NCI-H1436 (cell line): ENCODE data around the gene INS.

Source experiments
- DNase-seq: peaks from one replicate; lab custom pipeline; 2025; lab: John Stamatoyannopoulos, UW

The INS gene

DNA sequence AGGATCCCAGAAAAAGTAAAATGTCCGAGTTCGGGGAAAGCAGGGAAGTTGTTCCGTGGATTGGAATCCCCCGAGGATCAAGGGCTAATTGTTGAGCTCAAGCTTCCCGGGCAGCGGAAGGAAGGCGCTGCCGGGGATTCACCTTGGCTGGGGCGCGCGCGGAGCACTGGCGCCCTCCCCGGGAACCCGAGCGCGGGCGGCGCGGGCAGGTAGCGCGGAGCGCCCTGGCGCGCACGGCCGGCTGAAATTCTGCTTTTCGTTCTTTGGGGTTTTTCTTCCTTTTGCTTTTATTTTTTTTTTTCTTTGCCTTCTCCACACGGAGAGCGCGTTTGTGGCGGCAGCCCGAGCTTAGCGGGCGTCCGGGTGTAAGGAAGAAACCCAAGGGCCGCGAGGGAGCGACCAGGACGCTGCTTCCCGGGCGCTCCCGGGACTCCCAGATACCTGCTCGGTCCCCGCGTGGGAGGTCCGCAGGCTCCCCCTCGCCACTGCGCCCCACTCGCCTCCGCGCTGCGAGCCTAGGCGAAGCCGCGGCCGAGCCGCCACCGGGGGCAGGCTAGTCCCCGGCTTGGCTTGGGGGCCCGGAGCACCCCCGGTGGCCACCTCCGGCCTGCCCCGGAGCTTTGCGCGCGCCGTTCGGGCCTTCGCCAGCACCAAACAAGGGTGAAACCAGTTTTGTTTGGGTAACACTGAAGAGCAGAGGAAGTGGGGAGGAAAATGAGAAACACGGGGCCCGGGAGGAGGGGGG is 17.0 kb downstream of the INS start:
- no peak for DNase-seq

DNA sequence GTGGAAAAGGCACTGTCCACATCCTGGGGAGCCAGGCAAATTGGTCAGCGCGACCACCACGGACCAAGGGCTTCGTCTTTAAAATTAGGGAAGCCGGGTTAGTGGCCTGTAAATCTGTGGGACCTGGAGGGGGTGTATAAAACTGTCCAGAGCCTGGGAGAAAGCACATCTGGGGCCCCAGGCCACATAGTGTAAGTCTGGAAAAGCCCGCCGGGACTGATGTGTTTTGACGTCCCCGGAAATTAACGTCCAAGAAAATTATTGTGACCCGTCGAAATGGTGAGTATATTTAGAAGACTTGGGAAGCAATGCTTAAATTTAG is 17.6 kb downstream of the INS start:
- no peak for DNase-seq

GRCh38 chr11:2142762-2143202 is 18.2 kb downstream of the INS start:
- no peak for DNase-seq

- DNase-seq, result no peak
Observed at GRCh38 chr11:2142300-2142759, 18.7 kb downstream of the INS start.

DNA sequence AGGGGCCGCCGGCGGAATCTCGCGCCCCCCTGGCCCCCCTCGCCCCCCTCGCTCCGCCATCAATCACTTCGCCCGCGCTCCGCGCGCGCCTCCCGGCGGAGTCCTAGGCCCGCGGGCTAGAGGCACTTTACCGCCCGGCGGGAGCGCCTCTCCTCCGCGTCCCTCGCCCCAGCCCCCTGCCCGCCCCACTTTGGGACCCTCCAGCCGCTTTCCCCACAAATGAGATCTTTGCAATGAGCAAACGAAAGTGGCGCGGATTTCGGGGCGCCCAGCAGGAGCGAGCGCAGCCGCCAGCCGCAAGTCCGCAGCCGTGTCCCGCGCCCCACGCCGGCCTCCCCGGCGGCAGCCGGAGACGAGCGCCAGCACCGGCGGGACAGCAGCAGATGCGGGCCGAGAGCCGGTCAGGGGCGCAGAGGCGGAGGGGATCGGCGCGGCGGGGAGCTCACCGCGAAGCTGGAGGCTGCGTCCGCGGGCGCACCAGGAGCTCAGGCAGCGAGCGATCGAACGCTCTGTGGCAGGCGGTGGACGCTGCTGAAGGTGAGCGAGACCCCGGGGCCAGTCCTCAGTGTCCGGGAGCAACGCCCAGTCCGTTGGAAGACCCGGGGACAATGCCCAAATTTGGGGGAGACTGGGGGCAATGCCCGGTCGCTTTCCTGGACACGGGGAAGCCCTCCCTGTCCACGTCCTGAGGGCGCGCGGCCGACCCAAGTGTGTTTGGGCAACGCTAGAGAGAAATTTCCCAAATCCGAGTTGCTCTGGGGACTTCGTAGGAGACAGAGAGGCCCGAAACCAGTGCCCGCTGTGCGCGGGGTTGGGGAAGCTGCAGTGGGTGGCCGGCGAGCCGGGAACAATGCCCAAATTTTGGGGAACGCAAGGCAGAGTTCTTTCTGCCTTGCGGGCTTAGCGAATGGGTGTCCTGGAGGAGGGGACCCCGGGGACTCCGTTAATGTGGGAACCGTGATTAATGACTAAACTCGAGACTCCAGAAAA is 20.3 kb downstream of the INS start:
- DNase-seq, result no peak

DNA sequence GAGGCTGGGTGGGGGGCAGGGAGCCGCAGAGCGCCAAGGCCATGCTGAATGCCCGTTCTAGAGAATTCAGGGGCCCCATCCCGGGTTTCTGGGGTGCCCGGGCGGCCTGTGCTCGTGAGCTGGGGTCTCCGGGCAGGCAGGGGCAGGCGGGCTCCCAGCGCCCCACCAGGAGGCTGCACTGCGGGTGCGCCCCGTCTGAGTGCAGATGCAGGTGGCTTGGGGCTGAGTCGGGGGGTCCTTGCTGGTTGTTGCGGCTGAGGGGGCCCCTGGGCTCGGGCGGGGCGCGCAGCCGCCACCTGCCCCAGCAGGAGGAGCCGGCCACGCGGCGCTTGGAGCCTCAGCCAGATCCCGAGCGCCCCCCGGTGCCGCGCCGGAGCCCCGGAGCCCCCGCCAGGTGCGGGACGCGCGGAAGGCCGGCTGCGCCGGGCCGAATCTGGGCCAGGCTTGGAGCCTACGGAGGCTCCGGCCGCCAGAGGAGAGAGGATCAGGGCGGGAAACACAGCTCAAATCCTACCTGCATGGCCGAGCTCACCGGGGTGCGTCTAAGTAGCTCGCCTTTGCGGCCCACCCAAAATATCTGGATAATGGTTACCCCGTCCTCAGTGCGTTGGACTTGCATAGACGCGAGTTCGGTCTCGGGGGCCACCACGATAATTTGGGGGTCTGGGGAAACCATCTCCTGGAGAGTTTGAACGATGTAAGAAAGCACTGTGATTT is 21.2 kb downstream of the INS start:
- DNase-seq, result no peak

- no peak for DNase-seq
Observed at GRCh38 chr11:2139123-2139521, 21.9 kb downstream of the INS start, which contains the start of gene IGF2. TSS of gene IGF2 (minus strand) at chr11:2139389. CDS start at chr11:2135523, 3,866 bp downstream.

GRCh38 chr11:2138431-2139122 is 22.4 kb downstream of the INS start:
- no peak for DNase-seq

DNA sequence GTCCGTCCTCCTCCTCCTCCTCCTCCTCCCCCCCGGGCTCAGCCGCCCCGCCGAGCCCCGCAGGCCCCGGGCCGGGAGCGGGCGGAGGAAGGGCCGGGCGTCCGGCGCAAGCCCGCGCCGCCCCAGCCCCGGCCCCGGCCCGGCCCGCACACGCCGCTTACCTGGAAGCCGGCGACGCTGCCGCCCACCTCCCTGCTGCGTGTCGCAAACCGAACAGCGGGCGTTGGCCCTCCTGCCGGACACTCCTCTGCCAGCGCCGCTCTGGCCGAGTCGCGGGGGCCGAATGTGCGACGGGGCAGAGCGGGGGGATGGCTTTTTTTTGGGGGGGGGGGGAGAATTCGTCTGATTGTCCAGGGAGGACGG is 23.0 kb downstream of the INS start:
- DNase-seq, result no peak

DNA sequence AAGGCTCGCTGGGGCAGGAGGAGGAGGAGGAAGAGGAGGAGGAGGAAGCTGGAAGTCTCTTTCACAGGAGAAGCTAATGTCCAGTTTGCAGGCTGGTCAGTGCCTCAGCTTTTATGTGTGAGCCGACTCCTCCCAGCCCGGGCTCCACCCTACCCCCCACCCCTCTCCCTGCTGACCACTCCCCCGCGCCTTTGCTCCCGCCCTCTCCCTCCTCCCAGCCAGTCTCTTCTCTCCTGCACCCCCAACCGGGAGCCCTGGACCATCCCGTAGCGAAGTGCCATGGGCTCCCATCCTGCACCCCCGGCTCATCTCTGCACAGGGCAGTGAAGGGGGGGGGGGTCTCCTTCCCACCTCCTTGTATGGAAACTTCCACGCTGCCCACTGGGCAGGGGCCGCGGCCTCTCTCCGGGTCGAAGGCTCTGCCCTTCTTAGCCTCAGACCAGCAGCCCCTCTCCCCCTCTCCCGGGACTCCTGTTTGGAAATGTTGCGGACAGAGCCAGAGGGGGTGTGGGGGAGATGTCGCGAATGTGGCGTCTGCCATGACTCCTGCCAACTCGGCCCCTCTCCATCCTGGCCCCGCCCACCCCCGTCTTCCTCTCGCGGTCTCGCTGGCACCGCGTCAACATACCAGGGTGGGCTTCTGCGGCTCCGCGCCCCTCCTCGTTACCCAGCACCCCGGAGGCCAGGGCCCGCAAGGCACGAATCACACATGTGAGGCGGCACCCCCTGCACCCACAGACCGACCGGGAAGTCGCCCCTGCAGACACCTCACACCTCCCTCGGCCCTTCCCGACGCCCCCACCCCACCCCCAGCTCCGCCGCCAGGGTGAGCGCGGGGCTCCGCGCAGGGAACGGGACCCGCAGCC is 23.6 kb downstream of the INS start:
- DNase-seq, result no peak

- DNase-seq, result no peak
Observed at GRCh38 chr11:2136952-2137201, 24.1 kb downstream of the INS start.

DNA sequence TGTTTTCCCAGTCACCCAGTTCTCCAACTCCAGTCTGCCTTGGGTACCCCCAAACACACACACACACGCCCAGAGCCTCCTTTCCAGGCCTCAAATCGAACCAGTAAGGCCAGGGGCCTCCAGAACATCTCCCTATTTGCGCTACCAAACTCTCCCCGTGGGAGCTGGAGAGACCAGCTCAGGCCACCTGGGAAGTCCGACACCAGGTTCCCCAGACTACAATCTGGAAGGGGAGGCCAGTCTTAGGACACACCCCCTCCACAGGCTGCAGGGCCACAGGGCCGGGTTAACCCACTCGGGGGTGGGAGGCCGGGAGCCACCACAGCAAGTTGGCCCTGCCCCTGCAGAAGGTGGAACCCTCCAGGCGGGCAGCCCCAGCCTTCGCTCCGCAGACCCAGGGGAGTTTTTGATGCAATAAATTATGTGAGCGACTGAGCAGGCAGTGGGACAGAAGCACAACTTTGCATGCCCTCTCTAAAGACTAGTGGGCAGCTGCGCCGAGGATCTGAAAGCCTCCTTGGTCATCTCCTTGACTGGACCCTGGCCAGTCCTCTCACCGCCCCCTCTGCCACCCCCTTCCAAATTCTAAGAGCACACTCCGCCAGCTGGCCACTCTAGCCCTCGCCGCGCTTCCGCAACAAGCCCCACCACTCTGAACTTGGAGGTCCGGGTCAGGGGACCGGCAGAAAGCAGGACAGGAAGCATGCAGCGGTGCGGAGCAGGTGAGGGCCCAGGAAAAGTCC is 24.6 kb downstream of the INS start:
- no peak for DNase-seq

DNA sequence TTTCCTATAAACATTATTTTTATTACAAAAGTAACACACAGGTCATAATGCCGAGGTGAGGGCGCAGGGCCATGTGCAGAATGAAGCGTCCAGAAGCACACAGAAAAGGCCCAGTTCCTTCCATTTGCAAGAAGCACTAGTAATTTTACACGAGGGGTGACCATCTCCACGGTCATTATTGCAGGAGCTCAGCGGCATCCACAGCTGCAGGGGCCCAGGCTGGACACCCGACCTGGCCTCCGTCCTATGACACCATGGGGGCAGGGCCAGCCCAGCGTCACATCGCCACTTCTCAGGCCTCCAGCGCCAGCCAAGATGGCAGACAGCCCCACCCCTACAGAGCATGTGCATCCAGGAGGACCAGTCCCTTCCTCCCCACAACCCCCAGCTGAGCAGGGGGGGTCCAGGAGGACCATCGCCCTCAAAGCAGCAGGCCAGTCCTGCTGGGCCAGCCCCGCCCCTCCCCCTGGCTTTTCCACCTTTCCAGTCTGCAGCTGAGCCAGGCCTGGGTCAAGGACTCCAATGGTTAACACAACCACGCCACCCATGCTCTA is 25.3 kb downstream of the INS start:
- no peak for DNase-seq

GRCh38 chr11:2135018-2135569 is 25.9 kb downstream of the INS start:
- no peak for DNase-seq

DNA sequence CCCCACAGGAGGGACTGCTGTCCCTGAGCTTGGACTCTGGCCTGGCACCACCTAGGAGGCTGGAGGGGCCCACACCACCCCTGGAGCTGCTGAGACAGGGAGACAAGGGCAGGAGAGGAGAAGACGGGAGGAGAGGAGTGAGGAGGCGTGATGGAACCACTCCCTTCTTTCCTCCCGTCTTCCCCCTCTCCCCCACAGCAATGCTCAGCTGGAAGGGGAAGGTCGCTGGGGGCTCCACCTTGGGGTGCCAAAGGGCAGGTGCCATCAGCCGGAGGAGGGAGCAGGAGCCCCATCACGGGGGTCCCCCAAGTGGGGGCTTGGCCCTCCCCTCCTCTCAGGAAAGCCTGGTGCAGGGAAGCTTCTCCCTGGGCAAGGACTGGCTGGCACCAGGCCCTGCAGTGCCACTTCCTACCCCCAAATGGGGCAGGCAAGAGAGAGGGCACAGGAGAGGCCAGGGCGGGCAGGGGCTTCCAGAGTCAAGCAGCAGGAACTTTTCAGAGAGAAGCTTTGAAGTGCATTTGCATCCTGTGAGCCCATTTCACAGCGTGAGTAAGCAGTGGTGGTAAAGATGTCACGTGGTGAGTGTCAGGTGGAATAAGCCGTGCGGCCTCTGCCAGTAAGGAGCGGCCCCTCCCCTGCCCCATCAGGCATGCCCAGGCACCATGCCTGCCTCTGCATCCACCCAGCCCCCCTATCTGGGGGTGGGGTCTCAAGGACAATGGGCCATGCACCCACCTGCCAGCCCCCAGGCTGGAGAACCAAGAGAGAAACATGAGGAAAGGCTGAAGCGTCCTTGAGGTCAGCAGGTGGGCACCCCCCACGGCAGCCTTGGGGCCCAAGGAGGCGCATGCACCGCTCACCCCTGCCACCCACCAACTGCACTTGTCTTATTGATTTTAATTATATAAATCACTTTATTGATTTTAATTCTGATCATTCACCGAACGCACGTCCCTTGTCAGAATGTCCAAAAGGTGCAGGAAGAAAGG is 26.7 kb downstream of the INS start:
- no peak for DNase-seq

- no peak for DNase-seq
Observed at GRCh38 chr11:2133241-2134021, 27.6 kb downstream of the INS start.

GRCh38 chr11:2132874-2133240 is 28.2 kb downstream of the INS start:
- DNase-seq, result no peak

- DNase-seq, result no peak
Observed at GRCh38 chr11:2132246-2132645, 28.8 kb downstream of the INS start.
